Spleen (tissue), 11 donors: Measurements from ENCODE around the gene RC3H1. TPM values are rescaled to one million over a fixed set of nuclear protein-coding genes. Genes with fewer than 3 reads are reported as not detected.

Experiments
- DNase-seq: peaks from one replicate; pipeline ENCODE4 v3.0.0-alpha.2; 2020
- H3K27ac ChIP-seq, 8 donors: fragments of 200-600 bp; sonication (generic) in 7 of 8; 1 replicate in 4 of 8; 2 replicates in 4 of 8; pipeline versions ENCODE4 v1.5.0 to v1.8.0; 2016 to 2021; ENCODE audit warnings: inconsistent platforms in 4 of 8, mild to moderate bottlenecking in 4 of 8, moderate library complexity in 1 of 8
- H3K27me3 ChIP-seq, 7 donors: fragments of 200-600 bp; sonication (generic) in 6 of 7; replicated peaks in 1 of 7; 1 replicate in 4 of 7; 2 replicates in 3 of 7; pipeline versions ENCODE4 v1.5.0 to v1.8.0; 2016 to 2021; ENCODE audit warnings: inconsistent platforms in 3 of 7, mild to moderate bottlenecking in 1 of 7
- H3K36me3 ChIP-seq, 6 donors: fragments of 200-600 bp; sonication (generic) in 5 of 6; 1 replicate in 4 of 6; 2 replicates in 2 of 6; pipeline versions ENCODE4 v1.5.0 to v1.8.0; 2016 to 2021; ENCODE audit warnings: inconsistent platforms in 2 of 6
- H3K4me1 ChIP-seq, 6 donors: fragments of 200-600 bp; sonication (generic) in 5 of 6; 1 replicate in 3 of 6; 2 replicates in 3 of 6; pipeline versions ENCODE4 v1.5.0 to v1.8.0; 2016 to 2021; ENCODE audit warnings: inconsistent platforms in 3 of 6
- H3K4me3 ChIP-seq, 8 donors: fragments of 200-600 bp; sonication (generic) in 7 of 8; 1 replicate in 4 of 8; 2 replicates in 4 of 8; pipeline versions ENCODE4 v1.5.0 to v1.8.0; 2016 to 2021; ENCODE audit warnings: inconsistent platforms in 4 of 8, mild to moderate bottlenecking in 4 of 8, moderate library complexity in 2 of 8
- H3K9me3 ChIP-seq, 8 donors: fragments of 200-600 bp; sonication (generic) in 7 of 8; 1 replicate in 4 of 8; 2 replicates in 4 of 8; pipeline versions ENCODE4 v1.5.0 to v1.8.0; 2016 to 2021; ENCODE audit warnings: inconsistent platforms in 4 of 8
- CTCF ChIP-seq, 11 experiments: fragments of 200-600 bp in 7 of 11; fragments of 450-650 bp in 4 of 11; sonication (generic) in 4 of 11; IDR thresholded peaks in 8 of 11; conservative IDR thresholded peaks in 3 of 11; 1 replicate in 7 of 11; 2 replicates in 4 of 11; pipeline versions ENCODE4 v1.4.0 to v1.8.0; 2016 to 2021; ENCODE audit warnings: antibody characterized with exemption in 11 of 11, inconsistent platforms in 4 of 11, mild to moderate bottlenecking in 1 of 11
- POLR2A ChIP-seq, 3 donors: fragments of 450-650 bp; IDR thresholded peaks; one replicate each; pipeline ENCODE4 v1.5.1; 2017; ENCODE audit warnings: antibody characterized with exemption in 3 of 3, mild to moderate bottlenecking in 1 of 3
- POLR2AphosphoS5 ChIP-seq, 3 donors: sonication (generic); formaldehyde crosslinking; IDR thresholded peaks; one replicate each; pipeline ENCODE4 v1.5.1; 2017; ENCODE audit warnings: antibody characterized with exemption in 3 of 3
- WGBS, 5 donors: extraction: QIAGEN DNeasy Blood & Tissue Kit in 3 of 5; methylation state at CpG; one replicate each; pipeline versions ENCODE4 v1.1.5 to v1.1.7; 2013 to 2018; 5-methylcytosine and 5-hydroxymethylcytosine counted together
- intact Hi-C: fragments of 100-400 bp; cut with DNase I; formaldehyde crosslinking; loops from one replicate; pipeline ENCODE4 v1.15.0; 2023; ENCODE audit warnings: low total_unique reads
- polyA plus RNA-seq, 3 donors: library from polyadenylated mRNA; stranded (reverse); fragments of 200-250 nt; gene quantifications; one replicate each; pipeline ENCODE4 v1.2.1, GENCODE V29; 2013
- total RNA-seq, 7 donors: library from RNA; depleted of rRNA in 3 of 7; stranded (reverse); fragments of >200 nt in 3 of 7; fragmentation: NEBNext Ultra II Directional in 4 of 7; extraction: Animal tissue kit (Norgen Biotek cat#: 25700) in 4 of 7; gene quantifications; one replicate each; pipeline versions ENCODE4 v1.1.0 to v1.2.1, GENCODE V29; 2016 to 2021
- donor health status: healthy with polysubstance abuse.
- donor health status: DM: no; HTN: no; CAD: no; lungs with moderate emphysema.
- donor health status: DM: no; HTN: no; CAD: no.
- donor health status: Bipolar disorder and iron deficiency.
- donor health status: healthy.
- donor health status: DM: no; HTN: no; CAD: no.
- donor health status: DM: yes; HTN: yes; CAD: no.

Gene RC3H1
- total and polyA plus RNA-seq, 10 donors: 3.9 to 64.2 (median 51.4) TPM

- no peaks in the 10 kb centered on the region for H3K27me3 ChIP-seq
- 44 to 51% (median 45%) methylated on average over 5 of the region's 5 CpGs for WGBS, 5 donors
- H3K4me1 ChIP-seq: peaks cover 0 to 11% (median 5%) of the 10 kb centered on the region in 6 donors
- no peak for DNase-seq
- H3K9me3 ChIP-seq: no peaks in the 10 kb centered on the region
- H3K36me3 ChIP-seq: peaks cover 2 to 100% (median 89%) of the 10 kb centered on the region in 6 donors
- H3K4me3 ChIP-seq: no peak overlapping the region
- intact Hi-C loops: no loop called here
- H3K27ac ChIP-seq: peak overlapping the region in 6 of 8 donors; percentile 10 to 51 (median 38)
- TF ChIP-seq POLR2AphosphoS5 (IDR thresholded peaks at IDR 0.05) (no peak), POLR2A (IDR thresholded peaks at IDR 0.05) (no peak), CTCF (IDR thresholded peaks at IDR 0.05 in 8 of 11, conservative IDR thresholded peaks at IDR 0.05 in 3 of 11) (no peak)
Observed at GRCh38 chr1:173960625-173961024, 61.5 kb downstream of the RC3H1 start.

GRCh38 chr1:173954179-173954578 lies 68.0 kb downstream of the RC3H1 start:
- H3K4me3 ChIP-seq: no peak overlapping the region
- H3K27me3 ChIP-seq: no peaks in the 10 kb centered on the region
- H3K36me3 ChIP-seq: peaks cover 0 to 99% (median 85%) of the 10 kb centered on the region in 6 donors
- no peaks in the 10 kb centered on the region for H3K9me3 ChIP-seq
- intact Hi-C loops: no loop called here
- DNase-seq: no peak
- peaks cover 0 to 6% (median 0%) of the 10 kb centered on the region in 6 donors for H3K4me1 ChIP-seq
- no peak for TF ChIP-seq CTCF (IDR thresholded peaks at IDR 0.05 in 8 of 11, conservative IDR thresholded peaks at IDR 0.05 in 3 of 11)
- TF ChIP-seq POLR2AphosphoS5 (IDR thresholded peaks at IDR 0.05): no peak
- TF ChIP-seq POLR2A (IDR thresholded peaks at IDR 0.05): no peak
- no peak overlapping the region for H3K27ac ChIP-seq

GRCh38 chr1:173948594-173948993 lies 73.6 kb downstream of the RC3H1 start:
- WGBS, 5 donors: 95 to 99% (median 96%) methylated on average over 4 of the region's 4 CpGs
- peaks cover 0 to 6% (median 0%) of the 10 kb centered on the region in 6 donors for H3K4me1 ChIP-seq
- DNase-seq: no peak
- H3K27ac ChIP-seq: no peak overlapping the region
- H3K36me3 ChIP-seq: peaks cover 9 to 99% (median 91%) of the 10 kb centered on the region in 6 donors
- no peak for TF ChIP-seq CTCF (IDR thresholded peaks at IDR 0.05 in 8 of 11, conservative IDR thresholded peaks at IDR 0.05 in 3 of 11)
- no peak for TF ChIP-seq POLR2AphosphoS5 (IDR thresholded peaks at IDR 0.05)
- no peak for TF ChIP-seq POLR2A (IDR thresholded peaks at IDR 0.05)
- intact Hi-C loops: no loop called here
- no peaks in the 10 kb centered on the region for H3K27me3 ChIP-seq
- no peaks in the 10 kb centered on the region for H3K9me3 ChIP-seq
- no peak overlapping the region for H3K4me3 ChIP-seq

- intact Hi-C loops: no loop called here
- Histone ChIP-seq H3K36me3 (peaks cover 9 to 100% (median 97%) of the 10 kb centered on the region in 6 donors), H3K9me3 (no peaks in the 10 kb centered on the region), H3K27ac (no peak overlapping the region), H3K27me3 (no peaks in the 10 kb centered on the region), H3K4me1 (no peaks in the 10 kb centered on the region), H3K4me3 (no peak overlapping the region)
- TF ChIP-seq CTCF (IDR thresholded peaks at IDR 0.05 in 8 of 11, conservative IDR thresholded peaks at IDR 0.05 in 3 of 11) (no peak), POLR2A (IDR thresholded peaks at IDR 0.05) (no peak), POLR2AphosphoS5 (IDR thresholded peaks at IDR 0.05) (no peak)
- 74 to 89% (median 84%) methylated on average over 4 of the region's 4 CpGs for WGBS, 5 donors
- no peak for DNase-seq
Observed at GRCh38 chr1:173946380-173946921, 75.7 kb downstream of the RC3H1 start.
